Endothelial cell of umbilical vein (primary cell): ENCODE measurements around the gene CALCR. TPM values are rescaled to one million over a fixed set of nuclear protein-coding genes. Genes with fewer than 3 reads are reported as not detected.

ENCODE experiments used
- BruUV-seq: library from RNA; stranded (reverse); fragments of 400-500 nt; replicated peaks from 2 replicates; lab custom pipeline; 2021; lab: Mats Ljungman, UMichigan
- CTCF ChIA-PET: fragments of 300-600, 350-600 bp; sonication (Branson Sonifier 250); formaldehyde crosslinking; loops from one replicate; lab custom pipeline; 2021; ENCODE audit warnings: antibody characterized with exemption, inconsistent platforms; lab: Charles Lee
- POLR2A ChIA-PET: fragments of 300-600, 350-600 bp; sonication (Branson Sonifier 250); formaldehyde crosslinking; loops from one replicate; lab custom pipeline; 2021; ENCODE audit warnings: antibody characterized with exemption, inconsistent platforms; lab: Charles Lee
- DNase-seq: peaks from one replicate; pipeline ENCODE4 v3.0.0-alpha.2; 2011; ENCODE audit warnings: low read depth, low spot score
- FAIRE-seq: peaks from 2 replicates; lab custom pipeline; 2011; peaks lifted over from hg19 to GRCh38; lab: Jason Lieb, UNC
- H2AFZ ChIP-seq: 2 replicates; pipeline ENCODE4 v1.6.0; 2012; ENCODE audit warnings: low read depth, low read length, control low read depth, inconsistent platforms
- H3K27ac ChIP-seq: 2 replicates; pipeline ENCODE4 v1.5.1; 2011; ENCODE audit warnings: low read depth, mild to moderate bottlenecking, control low read depth, low read length, moderate library complexity; ENCODE audit not compliant: insufficient read depth
- H3K27me3 ChIP-seq, 2 experiments: 2 replicates each; pipeline versions ENCODE4 v1.6.0 to v1.6.1; 2011; ENCODE audit warnings: low read length in 2 of 2, mixed read lengths in 1 of 2; ENCODE audit not compliant: control insufficient read depth in 2 of 2, insufficient read depth in 2 of 2
- H3K36me3 ChIP-seq, 2 experiments: 2 replicates in 1 of 2; 3 replicates in 1 of 2; pipeline ENCODE4 v1.5.1; 2011; ENCODE audit warnings: low read length in 2 of 2, mild to moderate bottlenecking in 1 of 2, moderate library complexity in 1 of 2; ENCODE audit not compliant: control insufficient read depth in 2 of 2, insufficient read depth in 2 of 2; ENCODE audit errors: extremely low read depth in 1 of 2
- H3K4me1 ChIP-seq: 3 replicates; pipeline ENCODE4 v1.5.1; 2011; ENCODE audit warnings: mild to moderate bottlenecking, low read length; ENCODE audit not compliant: control insufficient read depth, insufficient read depth; ENCODE audit errors: extremely low read depth
- H3K4me2 ChIP-seq: 2 replicates; pipeline ENCODE4 v1.6.1; 2011; ENCODE audit warnings: low read length, control low read depth, mixed read lengths; ENCODE audit not compliant: insufficient read depth
- H3K4me3 ChIP-seq, 3 experiments: fragments of 200-600 bp in 1 of 3; sonication (generic), shearing (Covaris generic) in 1 of 3; replicated peaks in 1 of 3; 2 replicates each; pipeline ENCODE4 v1.5.1; 2011 to 2016; ENCODE audit warnings: control low read depth in 3 of 3, low read length in 3 of 3, mild to moderate bottlenecking in 2 of 3, inconsistent platforms in 1 of 3, low read depth in 1 of 3, moderate library complexity in 1 of 3; ENCODE audit not compliant: insufficient read depth in 1 of 3
- H3K79me2 ChIP-seq: 2 replicates; pipeline ENCODE4 v1.6.0; 2012; ENCODE audit warnings: low read length, inconsistent platforms; ENCODE audit not compliant: control insufficient read depth, insufficient read depth
- H3K9ac ChIP-seq: replicated peaks from 2 replicates; pipeline ENCODE3; 2011; ENCODE audit warnings: low read length, control low read depth; ENCODE audit not compliant: insufficient read depth; ENCODE audit errors: extremely low read depth
- H3K9me1 ChIP-seq: replicated peaks from 3 replicates; pipeline ENCODE4 v1.6.0; 2011; ENCODE audit warnings: mild to moderate bottlenecking, low read length; ENCODE audit not compliant: control insufficient read depth, insufficient read depth; ENCODE audit errors: extremely low read depth
- H3K9me3 ChIP-seq: replicated peaks from 2 replicates; pipeline ENCODE4 v1.5.1; 2012; ENCODE audit warnings: low read length, inconsistent platforms; ENCODE audit not compliant: control insufficient read depth, insufficient read depth
- H4K20me1 ChIP-seq: replicated peaks from 2 replicates; pipeline ENCODE3; 2011; ENCODE audit warnings: mild to moderate bottlenecking, low read length; ENCODE audit not compliant: control insufficient read depth, insufficient read depth; ENCODE audit errors: extremely low read depth
- CTCF ChIP-seq, 2 donors: IDR thresholded peaks; 1 replicate in 1 of 2; 2 replicates in 1 of 2; pipeline ENCODE4 v1.5.1; 2011; ENCODE audit warnings: low read length in 2 of 2, mild to moderate bottlenecking in 2 of 2, moderate library complexity in 2 of 2, control low read depth in 1 of 2, inconsistent platforms in 1 of 2, low read depth in 1 of 2; ENCODE audit not compliant: insufficient read depth in 1 of 2; ENCODE audit errors: extremely low read depth in 1 of 2
- EZH2 ChIP-seq: IDR thresholded peaks from 2 replicates; pipeline ENCODE4 v1.6.1; 2012; ENCODE audit warnings: borderline replicate concordance, low read depth, mild to moderate bottlenecking, moderate library complexity, low read length, inconsistent platforms; ENCODE audit not compliant: severe bottlenecking
- FOS ChIP-seq: IDR thresholded peaks from 2 replicates; pipeline ENCODE4 v1.6.1; 2011; ENCODE audit warnings: mild to moderate bottlenecking, low read length, moderate library complexity, borderline replicate concordance; ENCODE audit not compliant: insufficient read depth
- GATA2 ChIP-seq: IDR thresholded peaks from 2 replicates; pipeline ENCODE4 v1.7.0; 2011; ENCODE audit warnings: low read depth, mild to moderate bottlenecking, moderate library complexity, mixed read lengths, low read length; ENCODE audit not compliant: insufficient read length, insufficient read depth
- JUN ChIP-seq: IDR thresholded peaks from 2 replicates; pipeline ENCODE4 v1.6.1; 2011; ENCODE audit warnings: borderline replicate concordance, low read depth; ENCODE audit not compliant: insufficient read length, insufficient read depth
- MAX ChIP-seq: IDR thresholded peaks from 2 replicates; pipeline ENCODE4 v1.6.1; 2011; ENCODE audit not compliant: insufficient read depth, insufficient read length
- MYC ChIP-seq: IDR thresholded peaks from one replicate; pipeline ENCODE4 v1.6.1; 2011; ENCODE audit warnings: mild to moderate bottlenecking, low read depth, low read length
- POLR2A ChIP-seq: IDR thresholded peaks from 2 replicates; pipeline ENCODE4 v1.6.1; 2012; ENCODE audit warnings: low read depth, mild to moderate bottlenecking, control low read depth, low read length
- POLR2AphosphoS5 ChIP-seq: IDR thresholded peaks from 2 replicates; pipeline ENCODE4 v1.6.1; 2012; ENCODE audit warnings: low read depth, mild to moderate bottlenecking, control low read depth, low read length, moderate library complexity; ENCODE audit not compliant: insufficient read depth
- dilution Hi-C: fragments of 300-500 bp; cut with MboI; formaldehyde crosslinking; loops from one replicate; pipeline ENCODE4 v1.15.0; 2019; ENCODE audit warnings: low sequenced_read_pairs; ENCODE audit not compliant: extremely low pct_ligation_motif_present
- intact Hi-C: fragments of 100-400 bp; cut with micrococcal nuclease; formaldehyde crosslinking; loops from one replicate; pipeline ENCODE4 v1.10.0; 2022
- polyA plus RNA-seq, 4 experiments: library from polyadenylated mRNA; depleted of rRNA in 3 of 4; stranded (reverse) in 3 of 4; unstranded in 1 of 4; fragments of >200 nt; gene quantifications; 2 replicates each; pipeline versions ENCODE4 v1.2.1 to v1.2.3, GENCODE V29; 2011 to 2012; ENCODE audit warnings: missing spikeins in 1 of 4
- total RNA-seq: library from RNA; stranded (reverse); gene quantifications from 2 replicates; pipeline ENCODE4 v1.2.3, GENCODE V29; 2021

The CALCR gene
- total and polyA plus RNA-seq, 2 donors (not counting 3 experiments of a cell fraction or from before 2014, with no cell fraction given): not detected

- Histone ChIP-seq H2AFZ (no peak overlapping the region), H3K9me1 (no peaks in the 10 kb centered on the region), H3K4me2 (no peak overlapping the region), H3K9ac (no peak overlapping the region), H3K36me3 (no peaks in the 10 kb centered on the region), H3K79me2 (no peaks in the 10 kb centered on the region), H3K27me3 (no peaks in the 10 kb centered on the region), H3K27ac (no peak overlapping the region), H4K20me1 (no peaks in the 10 kb centered on the region), H3K4me1 (no peaks in the 10 kb centered on the region), H3K4me3 (no peak overlapping the region), H3K9me3 (no peaks in the 10 kb centered on the region)
- intact Hi-C loops (no loop called here), dilution Hi-C loops (no loop called here)
- CTCF ChIA-PET: interaction anchor here (1.2 kb wide), 1 partner anchor 16 kb away, joined by 3 read pairs; no protein-coding TSS in a partner anchor
- no TSS peak for BruUV-seq
- POLR2A ChIA-PET: no interaction called here
- TF ChIP-seq POLR2AphosphoS5: no peak
- TF ChIP-seq GATA2: no peak
- no peak for TF ChIP-seq JUN
- no peak for TF ChIP-seq EZH2
- no peak for TF ChIP-seq MYC
- no peak for TF ChIP-seq POLR2A
- TF ChIP-seq CTCF (IDR thresholded peaks at IDR 0.05; ENCODE audit: extremely low read depth in 1 of 2, insufficient read depth in 1 of 2, low read depth in 1 of 2, low read length in 2 of 2): no peak
- no peak for TF ChIP-seq MAX
- no peak for TF ChIP-seq FOS
- FAIRE-seq: no peak
- DNase-seq: no peak
These were observed 98.7 kb downstream of the CALCR start for GRCh38 chr7:93475811-93476210.
